Colonic mucosa (tissue), 4 donors: ENCODE data around the gene SMAD3. TPM values are rescaled to one million over a fixed set of nuclear protein-coding genes. Genes with fewer than 3 reads are reported as not detected.

Experiments
- DNase-seq: peaks from one replicate; pipeline ENCODE4 v3.0.0-alpha.2; 2020
- H3K27ac ChIP-seq: fragments of 200-600 bp; one replicate; pipeline ENCODE4 v1.8.0; 2021
- H3K27me3 ChIP-seq: fragments of 200-600 bp; one replicate; pipeline ENCODE4 v1.8.0; 2021
- H3K36me3 ChIP-seq: fragments of 200-600 bp; one replicate; pipeline ENCODE4 v1.8.0; 2021
- H3K4me1 ChIP-seq: fragments of 200-600 bp; one replicate; pipeline ENCODE4 v1.8.0; 2021; ENCODE audit warnings: mild to moderate bottlenecking
- H3K4me3 ChIP-seq: fragments of 200-600 bp; one replicate; pipeline ENCODE4 v1.8.0; 2021
- H3K9ac ChIP-seq, 2 donors: one replicate each; pipeline ENCODE4 v1.7.0; 2013; ENCODE audit warnings: control low read depth in 2 of 2, low read depth in 2 of 2, low read length in 2 of 2
- H3K9me3 ChIP-seq: fragments of 200-600 bp; one replicate; pipeline ENCODE4 v1.8.0; 2021
- intact Hi-C: fragments of 100-400 bp; cut with DNase I; formaldehyde crosslinking; loops from one replicate; pipeline ENCODE4 v1.14.1; 2022
- total RNA-seq, 2 donors: library from RNA; stranded (reverse); fragmentation: NEBNext Ultra II Directional in 1 of 2; extraction: Animal tissue kit (Norgen Biotek cat#: 25700) in 1 of 2; gene quantifications; one replicate each; pipeline ENCODE4 v1.2.1, GENCODE V29; 2021
- TF ChIP-seq, protein P1 (sequence below): fragments of 200-600 bp; IDR thresholded peaks from one replicate; pipeline ENCODE4 v1.8.0; 2022; ENCODE audit warnings: antibody characterized with exemption, mild to moderate bottlenecking
- donor health status: healthy.
- donor health status: DM: no; HTN: no; CAD: no.
- donor health status: DM: no; HTN: no; CAD: no.

SMAD3 gene
- total RNA-seq, 2 donors from 2014 or later = 38.6 to 62.1 TPM

- intact Hi-C loops = no loop called here
- no peak overlapping the region for H3K9ac ChIP-seq
- TF ChIP-seq, protein P1, sequence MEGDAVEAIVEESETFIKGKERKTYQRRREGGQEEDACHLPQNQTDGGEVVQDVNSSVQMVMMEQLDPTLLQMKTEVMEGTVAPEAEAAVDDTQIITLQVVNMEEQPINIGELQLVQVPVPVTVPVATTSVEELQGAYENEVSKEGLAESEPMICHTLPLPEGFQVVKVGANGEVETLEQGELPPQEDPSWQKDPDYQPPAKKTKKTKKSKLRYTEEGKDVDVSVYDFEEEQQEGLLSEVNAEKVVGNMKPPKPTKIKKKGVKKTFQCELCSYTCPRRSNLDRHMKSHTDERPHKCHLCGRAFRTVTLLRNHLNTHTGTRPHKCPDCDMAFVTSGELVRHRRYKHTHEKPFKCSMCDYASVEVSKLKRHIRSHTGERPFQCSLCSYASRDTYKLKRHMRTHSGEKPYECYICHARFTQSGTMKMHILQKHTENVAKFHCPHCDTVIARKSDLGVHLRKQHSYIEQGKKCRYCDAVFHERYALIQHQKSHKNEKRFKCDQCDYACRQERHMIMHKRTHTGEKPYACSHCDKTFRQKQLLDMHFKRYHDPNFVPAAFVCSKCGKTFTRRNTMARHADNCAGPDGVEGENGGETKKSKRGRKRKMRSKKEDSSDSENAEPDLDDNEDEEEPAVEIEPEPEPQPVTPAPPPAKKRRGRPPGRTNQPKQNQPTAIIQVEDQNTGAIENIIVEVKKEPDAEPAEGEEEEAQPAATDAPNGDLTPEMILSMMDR = no peak
- no peak overlapping the region for H3K27ac ChIP-seq
- DNase-seq = no peak
- H3K4me3 ChIP-seq = no peak overlapping the region
- H3K4me1 ChIP-seq = no peaks in the 10 kb centered on the region
- no peaks in the 10 kb centered on the region for H3K27me3 ChIP-seq
- H3K36me3 ChIP-seq = no peaks in the 10 kb centered on the region
- no peaks in the 10 kb centered on the region for H3K9me3 ChIP-seq
Measured at GRCh38 chr15:67218428-67218827, 153.0 kb downstream of the SMAD3 start.

DNA sequence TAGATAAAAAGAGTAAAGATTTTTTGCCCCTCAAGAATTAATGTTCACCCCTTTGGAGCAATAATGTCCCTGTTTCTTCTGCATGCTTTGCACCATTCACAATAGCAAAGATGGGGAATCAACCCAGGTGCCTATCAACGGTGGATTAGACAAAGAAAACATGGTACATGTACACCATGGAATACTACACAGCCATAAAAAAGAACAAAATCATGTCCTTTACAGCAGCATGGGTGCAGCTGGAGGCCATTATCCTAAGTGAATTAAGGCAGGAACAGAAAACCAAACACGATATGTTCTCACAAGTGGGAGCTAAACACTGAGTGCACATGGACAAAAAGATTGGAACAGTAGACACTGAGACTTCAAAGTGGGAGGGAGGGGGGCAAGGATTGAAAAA lies 153.9 kb downstream of the SMAD3 start:
- DNase-seq = no peak
- Histone ChIP-seq H3K4me1 (no peaks in the 10 kb centered on the region), H3K4me3 (no peak overlapping the region), H3K9me3 (no peaks in the 10 kb centered on the region), H3K36me3 (no peaks in the 10 kb centered on the region), H3K27me3 (no peaks in the 10 kb centered on the region), H3K27ac (no peak overlapping the region), H3K9ac (no peak overlapping the region)
- TF ChIP-seq, protein P1 = no peak
- intact Hi-C loops = no loop called here

DNA sequence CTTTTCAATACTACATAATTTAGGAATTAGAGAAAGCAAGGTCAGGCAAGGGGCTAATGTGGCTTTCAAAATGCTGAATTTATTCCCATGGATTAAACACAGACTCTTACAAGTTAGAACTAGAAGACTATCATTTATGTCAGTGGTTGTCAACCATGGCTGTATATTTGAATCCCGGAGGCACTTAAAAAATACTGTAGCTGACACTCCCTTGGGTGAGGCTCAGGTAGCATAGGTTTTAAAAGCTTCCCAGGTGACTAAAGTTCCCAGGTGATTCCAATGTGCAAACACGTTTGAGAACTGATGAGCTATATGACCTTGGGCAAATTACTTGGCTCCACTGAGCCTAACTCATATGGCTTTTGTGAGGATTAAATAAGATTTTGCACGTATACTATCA lies 159.5 kb downstream of the SMAD3 start:
- no peaks in the 10 kb centered on the region for H3K36me3 ChIP-seq
- intact Hi-C loops = no loop called here
- H3K4me1 ChIP-seq = no peaks in the 10 kb centered on the region
- no peaks in the 10 kb centered on the region for H3K9me3 ChIP-seq
- TF ChIP-seq, protein P1 = no peak
- H3K9ac ChIP-seq = no peak overlapping the region
- no peaks in the 10 kb centered on the region for H3K27me3 ChIP-seq
- DNase-seq = peak; percentile 43
- peak overlapping the region; percentile 29 for H3K27ac ChIP-seq
- no peak overlapping the region for H3K4me3 ChIP-seq

DNA sequence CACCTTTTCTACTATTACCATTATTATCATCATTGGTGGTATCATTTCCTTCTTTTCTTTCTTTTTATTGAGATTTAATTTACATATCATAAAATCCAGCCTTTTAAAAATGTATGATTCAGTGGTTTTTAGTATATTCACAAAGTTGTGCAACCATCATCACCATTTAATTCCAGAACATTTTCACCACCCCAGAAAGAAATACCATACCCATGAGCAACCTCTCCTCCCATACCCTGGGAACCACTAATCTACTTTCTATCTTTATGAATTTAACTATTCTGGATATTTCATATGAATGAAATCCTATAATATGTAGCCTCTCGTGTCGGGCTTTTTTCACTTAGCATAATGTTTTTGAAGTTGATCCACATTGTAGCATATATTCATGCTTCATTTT lies 159.9 kb downstream of the SMAD3 start:
- Histone ChIP-seq H3K27me3 (no peaks in the 10 kb centered on the region), H3K36me3 (no peaks in the 10 kb centered on the region), H3K4me1 (no peaks in the 10 kb centered on the region), H3K4me3 (no peak overlapping the region), H3K9me3 (no peaks in the 10 kb centered on the region), H3K9ac (no peak overlapping the region), H3K27ac (peak overlapping the region; percentile 29)
- TF ChIP-seq, protein P1 = no peak
- intact Hi-C loops = no loop called here
- no peak for DNase-seq

DNA sequence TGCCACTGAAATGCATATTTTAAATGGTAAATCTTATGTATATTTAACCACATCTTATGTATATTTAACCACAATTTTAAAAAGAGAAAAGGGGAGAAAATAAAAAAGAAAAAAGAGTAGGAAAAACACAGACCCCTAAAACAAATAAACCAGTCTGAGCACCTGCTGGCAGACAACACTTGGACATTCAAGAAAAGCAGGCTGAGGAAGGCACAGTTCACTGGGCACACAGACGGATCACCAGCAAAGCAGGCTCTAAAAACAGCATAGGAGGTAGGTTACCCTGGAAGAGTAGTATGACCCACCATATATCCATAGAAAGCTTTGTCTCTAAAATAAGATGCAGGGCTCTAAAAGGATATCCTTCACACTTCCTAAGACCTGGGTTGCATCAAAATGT lies 162.0 kb downstream of the SMAD3 start:
- Histone ChIP-seq H3K36me3 (no peaks in the 10 kb centered on the region), H3K4me3 (no peak overlapping the region)
- intact Hi-C loops = no loop called here

More for the DNA sequence above, 162.0 kb downstream of the SMAD3 start:
- Histone ChIP-seq H3K4me1 (no peaks in the 10 kb centered on the region), H3K27ac (no peak overlapping the region), H3K9ac (no peak overlapping the region), H3K9me3 (no peaks in the 10 kb centered on the region), H3K27me3 (no peaks in the 10 kb centered on the region)
- DNase-seq = no peak
- TF ChIP-seq, protein P1 = no peak
